Trophoblast cell (in vitro differentiated cells and primary cell): ENCODE data around the gene IFNGR1.

ENCODE experiments used
- DNase-seq, 2 donors: peaks; one replicate each; pipeline ENCODE4 v3.0.0-alpha.2; 2016
- H2AFZ ChIP-seq: 2 replicates; pipeline ENCODE4 v1.6.1; 2013; ENCODE audit warnings: low read length, moderate library complexity, mild to moderate bottlenecking; ENCODE audit not compliant: insufficient read depth, poor library complexity
- H2AK5ac ChIP-seq: 2 replicates; pipeline ENCODE4 v1.6.1; 2013; ENCODE audit warnings: mild to moderate bottlenecking, low read length
- H2BK120ac ChIP-seq: 2 replicates; pipeline ENCODE4 v1.6.1; 2013; ENCODE audit warnings: low read length, mild to moderate bottlenecking, moderate library complexity; ENCODE audit not compliant: insufficient read depth, poor library complexity
- H2BK12ac ChIP-seq: 2 replicates; pipeline ENCODE4 v1.6.1; 2013; ENCODE audit warnings: mild to moderate bottlenecking, low read length, moderate library complexity
- H2BK5ac ChIP-seq: 2 replicates; pipeline ENCODE4 v1.6.1; 2013; ENCODE audit warnings: low read length, low read depth, moderate library complexity, mild to moderate bottlenecking; ENCODE audit not compliant: poor library complexity
- H3K14ac ChIP-seq: 2 replicates; pipeline ENCODE4 v1.6.1; 2013; ENCODE audit warnings: mild to moderate bottlenecking, low read length
- H3K18ac ChIP-seq: 2 replicates; pipeline ENCODE4 v1.6.1; 2013; ENCODE audit warnings: mild to moderate bottlenecking, low read length
- H3K23ac ChIP-seq: 2 replicates; pipeline ENCODE4 v1.6.1; 2013; ENCODE audit warnings: low read length
- H3K27ac ChIP-seq: 2 replicates; pipeline ENCODE4 v1.5.1; 2013; ENCODE audit warnings: low read depth, mild to moderate bottlenecking, inconsistent platforms, low read length, moderate library complexity
- H3K27me3 ChIP-seq: 2 replicates; pipeline ENCODE4 v1.6.1; 2013; ENCODE audit warnings: inconsistent platforms, mild to moderate bottlenecking, low read length, moderate library complexity; ENCODE audit not compliant: insufficient read depth
- H3K36me3 ChIP-seq, 2 experiments: 1 replicate in 1 of 2; 2 replicates in 1 of 2; pipeline ENCODE4 v1.6.1; 2013; ENCODE audit warnings: low read length in 2 of 2, mild to moderate bottlenecking in 2 of 2, moderate library complexity in 1 of 2; ENCODE audit not compliant: insufficient read depth in 2 of 2, control insufficient read depth in 1 of 2
- H3K4ac ChIP-seq: 2 replicates; pipeline ENCODE4 v1.6.1; 2013; ENCODE audit warnings: low read depth, mild to moderate bottlenecking, low read length, moderate library complexity
- H3K4me1 ChIP-seq, 2 experiments: 1 replicate in 1 of 2; 2 replicates in 1 of 2; pipeline ENCODE4 v1.6.1; 2013; ENCODE audit warnings: low read length in 2 of 2, mild to moderate bottlenecking in 2 of 2, moderate library complexity in 1 of 2; ENCODE audit not compliant: insufficient read depth in 2 of 2, control insufficient read depth in 1 of 2
- H3K4me2 ChIP-seq: 2 replicates; pipeline ENCODE4 v1.6.1; 2013; ENCODE audit warnings: inconsistent platforms, mild to moderate bottlenecking, low read length, moderate library complexity
- H3K4me3 ChIP-seq: 2 replicates; pipeline ENCODE4 v1.5.1; 2013; ENCODE audit warnings: mild to moderate bottlenecking, low read depth, low read length, inconsistent platforms
- H3K79me1 ChIP-seq: one replicate; pipeline ENCODE4 v1.6.1; 2013; ENCODE audit warnings: low read length
- H3K79me2 ChIP-seq: 2 replicates; pipeline ENCODE4 v1.6.1; 2013; ENCODE audit warnings: low read length, mild to moderate bottlenecking; ENCODE audit not compliant: control insufficient read depth, insufficient read depth, poor library complexity
- H3K9ac ChIP-seq: 2 replicates; pipeline ENCODE4 v1.6.1; 2013; ENCODE audit warnings: mild to moderate bottlenecking, low read length
- H3K9me3 ChIP-seq: 2 replicates; pipeline ENCODE4 v1.6.1; 2013; ENCODE audit warnings: low read depth, mild to moderate bottlenecking, control low read depth, inconsistent platforms, low read length; ENCODE audit not compliant: insufficient read depth
- H4K12ac ChIP-seq: 2 replicates; pipeline ENCODE4 v1.6.1; 2013; ENCODE audit warnings: low read depth, mild to moderate bottlenecking, low read length, moderate library complexity
- H4K8ac ChIP-seq: 2 replicates; pipeline ENCODE4 v1.6.1; 2013; ENCODE audit warnings: low read depth, mild to moderate bottlenecking, low read length, moderate library complexity
- H4K91ac ChIP-seq: one replicate; pipeline ENCODE4 v1.6.1; 2013; ENCODE audit warnings: low read depth, mild to moderate bottlenecking, low read length, moderate library complexity
- WGBS: extraction: QIAGEN DNeasy Blood & Tissue Kit; methylation state at CpG from one replicate; pipeline ENCODE4 v1.1.7; 2013; ENCODE audit warnings: missing lambda C conversion rate; ENCODE audit not compliant: insufficient read length, insufficient coverage; ENCODE audit errors: extremely low coverage; 5-methylcytosine and 5-hydroxymethylcytosine counted together

IFNGR1 gene

GRCh38 chr6:137230547-137230946 is 11.4 kb upstream of the IFNGR1 start:
- no peak overlapping the region for H4K8ac ChIP-seq
- H2BK120ac ChIP-seq: no peak overlapping the region
- no peaks in the 10 kb centered on the region for H3K79me2 ChIP-seq
- DNase-seq: no peak
- no peaks in the 10 kb centered on the region for H3K36me3 ChIP-seq
- no peak overlapping the region for H2BK5ac ChIP-seq
- H3K23ac ChIP-seq: no peak overlapping the region
- no peak overlapping the region for H3K9ac ChIP-seq
- no CpG with 5 or more reads among the region's 5 CpGs for WGBS
- no peak overlapping the region for H3K4me2 ChIP-seq
- no peaks in the 10 kb centered on the region for H3K27me3 ChIP-seq
- no peak overlapping the region for H4K12ac ChIP-seq
- no peak overlapping the region for H2AK5ac ChIP-seq
- H3K79me1 ChIP-seq: peaks cover 7% of the 10 kb centered on the region
- no peak overlapping the region for H3K27ac ChIP-seq
- no peak overlapping the region for H3K14ac ChIP-seq
- peaks cover 1 to 5% of the 10 kb centered on the region in 2 experiments for H3K4me1 ChIP-seq
- H2AFZ ChIP-seq: no peak overlapping the region
- no peaks in the 10 kb centered on the region for H3K9me3 ChIP-seq
- no peak overlapping the region for H2BK12ac ChIP-seq
- H3K18ac ChIP-seq: no peak overlapping the region
- no peak overlapping the region for H3K4ac ChIP-seq
- no peak overlapping the region for H4K91ac ChIP-seq
- H3K4me3 ChIP-seq: no peak overlapping the region

GRCh38 chr6:137229075-137229759 is 10.0 kb upstream of the IFNGR1 start:
- no peak overlapping the region for H2BK5ac ChIP-seq
- no peak overlapping the region for H4K12ac ChIP-seq
- H3K18ac ChIP-seq: no peak overlapping the region
- no peak overlapping the region for H3K9ac ChIP-seq
- peaks cover 3% of the 10 kb centered on the region for H3K79me1 ChIP-seq
- H3K23ac ChIP-seq: no peak overlapping the region
- H3K9me3 ChIP-seq: no peaks in the 10 kb centered on the region
- H3K27ac ChIP-seq: no peak overlapping the region
- H3K4me1 ChIP-seq: peaks cover 0 to 4% of the 10 kb centered on the region in 2 experiments
- no peak overlapping the region for H4K91ac ChIP-seq
- H3K36me3 ChIP-seq: no peaks in the 10 kb centered on the region
- H3K4me2 ChIP-seq: no peak overlapping the region
- H2BK120ac ChIP-seq: no peak overlapping the region
- H3K4me3 ChIP-seq: no peak overlapping the region
- H4K8ac ChIP-seq: no peak overlapping the region
- no peak overlapping the region for H2AK5ac ChIP-seq
- DNase-seq: no peak
- H3K4ac ChIP-seq: no peak overlapping the region
- H2BK12ac ChIP-seq: no peak overlapping the region
- no peak overlapping the region for H3K14ac ChIP-seq
- WGBS: no CpG with 5 or more reads among the region's 3 CpGs
- H2AFZ ChIP-seq: no peak overlapping the region
- no peaks in the 10 kb centered on the region for H3K79me2 ChIP-seq
- H3K27me3 ChIP-seq: no peaks in the 10 kb centered on the region

- no CpG with 5 or more reads among the region's 4 CpGs for WGBS
These were observed 8.7 kb upstream of the IFNGR1 start for GRCh38 chr6:137227871-137228302.

GRCh38 chr6:137226697-137227096 is 7.5 kb upstream of the IFNGR1 start:
- Histone ChIP-seq H2BK12ac (no peak overlapping the region), H2AK5ac (no peak overlapping the region), H2BK5ac (no peak overlapping the region), H3K4me1 (no peaks in the 10 kb centered on the region), H3K36me3 (no peaks in the 10 kb centered on the region), H3K79me1 (no peaks in the 10 kb centered on the region), H3K9ac (no peak overlapping the region), H4K8ac (no peak overlapping the region), H3K27me3 (no peaks in the 10 kb centered on the region), H3K14ac (no peak overlapping the region), H4K12ac (no peak overlapping the region), H3K18ac (no peak overlapping the region), H3K23ac (no peak overlapping the region), H3K4ac (no peak overlapping the region), H3K4me3 (no peak overlapping the region), H3K9me3 (no peaks in the 10 kb centered on the region), H3K79me2 (no peaks in the 10 kb centered on the region), H3K4me2 (no peak overlapping the region), H2AFZ (no peak overlapping the region), H2BK120ac (no peak overlapping the region), H3K27ac (no peak overlapping the region), H4K91ac (no peak overlapping the region)
- no peak for DNase-seq
- no CpG with 5 or more reads among the region's 4 CpGs for WGBS

More at GRCh38 chr6:137227871-137228302, 8.7 kb upstream of the IFNGR1 start:
- Histone ChIP-seq H4K12ac (no peak overlapping the region), H4K8ac (no peak overlapping the region), H3K4ac (no peak overlapping the region), H3K4me3 (no peak overlapping the region), H3K27ac (no peak overlapping the region), H2AFZ (no peak overlapping the region), H4K91ac (no peak overlapping the region), H3K79me1 (no peaks in the 10 kb centered on the region), H3K4me1 (no peaks in the 10 kb centered on the region), H3K4me2 (no peak overlapping the region), H3K9ac (no peak overlapping the region), H2AK5ac (no peak overlapping the region), H3K36me3 (no peaks in the 10 kb centered on the region), H3K27me3 (no peaks in the 10 kb centered on the region), H3K23ac (no peak overlapping the region), H3K14ac (no peak overlapping the region), H2BK5ac (no peak overlapping the region), H3K9me3 (no peaks in the 10 kb centered on the region), H3K79me2 (no peaks in the 10 kb centered on the region), H2BK12ac (no peak overlapping the region), H2BK120ac (no peak overlapping the region), H3K18ac (no peak overlapping the region)
- DNase-seq: no peak
